Thoracic aorta (tissue), 2 donors: Measurements from ENCODE around the gene HHIPL1. TPM values are rescaled to one million over a fixed set of nuclear protein-coding genes. Genes with fewer than 3 reads are reported as not detected.

Experiments
- ATAC-seq: fragments of 150-250 bp; one replicate; pipeline ENCODE4 v1.8.0; 2017; ENCODE audit warnings: low read depth; ENCODE audit not compliant: insufficient number of reproducible peaks, low FRiP score
- DNase-seq: peaks from one replicate; pipeline ENCODE4 v3.0.0-alpha.2; 2020; ENCODE audit warnings: low spot score
- H3K27ac ChIP-seq, 2 donors: fragments of 200-600 bp; sonication (generic); 1 replicate in 1 of 2; 2 replicates in 1 of 2; pipeline ENCODE4 v1.5.1; 2016; ENCODE audit warnings: mild to moderate bottlenecking in 2 of 2, moderate library complexity in 2 of 2
- H3K27me3 ChIP-seq: fragments of 200-600 bp; sonication (generic); replicated peaks from 2 replicates; pipeline ENCODE4 v1.6.0; 2016; ENCODE audit warnings: mild to moderate bottlenecking; ENCODE audit not compliant: insufficient read depth
- H3K36me3 ChIP-seq: fragments of 200-600 bp; sonication (generic); one replicate; pipeline ENCODE4 v1.5.1; 2016
- H3K4me1 ChIP-seq, 2 donors: fragments of 200-600 bp; sonication (generic); 1 replicate in 1 of 2; 2 replicates in 1 of 2; pipeline versions ENCODE4 v1.5.1 to v1.6.0; 2016; ENCODE audit warnings: low read depth in 2 of 2, mild to moderate bottlenecking in 1 of 2; ENCODE audit not compliant: control insufficient read depth in 1 of 2
- H3K4me3 ChIP-seq: fragments of 200-600 bp; sonication (generic); 2 replicates; pipeline ENCODE4 v1.5.1; 2016; ENCODE audit warnings: mild to moderate bottlenecking
- H3K9me3 ChIP-seq: fragments of 200-600 bp; sonication (generic); 2 replicates; pipeline ENCODE4 v1.5.1; 2016
- total RNA-seq, 2 donors: library from RNA; depleted of rRNA; stranded (reverse); fragments of >200 nt; gene quantifications; one replicate each; pipeline versions ENCODE4 v1.1.0 to v1.2.3, GENCODE V29; 2016
- TF ChIP-seq, protein P1 (sequence below): fragments of 200-600 bp; sonication (generic); IDR thresholded peaks from one replicate; pipeline ENCODE4 v1.5.1; 2019; ENCODE audit warnings: antibody characterized with exemption

HHIPL1 gene
- total RNA-seq, 2 donors from 2014 or later = 2.1 to 10.0 TPM

DNA sequence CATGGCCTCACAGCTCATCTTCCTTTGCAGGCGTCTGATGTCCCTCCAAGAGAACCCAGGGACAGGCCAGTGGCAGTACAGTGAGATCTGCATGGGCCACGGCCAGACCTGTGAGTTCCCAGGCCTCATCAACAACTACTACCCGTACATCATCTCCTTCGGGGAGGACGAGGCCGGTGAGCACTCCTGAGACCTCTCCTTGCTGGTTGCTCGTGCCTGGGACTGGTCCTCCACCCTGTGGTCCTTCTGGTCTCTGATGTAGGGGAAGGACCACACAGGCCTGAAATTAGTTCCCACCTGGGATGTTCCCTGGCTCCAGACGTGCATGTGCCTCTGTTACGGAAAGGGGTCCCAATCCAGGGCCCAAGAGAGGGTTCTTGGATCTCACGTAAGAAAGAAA is 17.9 kb downstream of the HHIPL1 start:
- TF ChIP-seq, protein P1, sequence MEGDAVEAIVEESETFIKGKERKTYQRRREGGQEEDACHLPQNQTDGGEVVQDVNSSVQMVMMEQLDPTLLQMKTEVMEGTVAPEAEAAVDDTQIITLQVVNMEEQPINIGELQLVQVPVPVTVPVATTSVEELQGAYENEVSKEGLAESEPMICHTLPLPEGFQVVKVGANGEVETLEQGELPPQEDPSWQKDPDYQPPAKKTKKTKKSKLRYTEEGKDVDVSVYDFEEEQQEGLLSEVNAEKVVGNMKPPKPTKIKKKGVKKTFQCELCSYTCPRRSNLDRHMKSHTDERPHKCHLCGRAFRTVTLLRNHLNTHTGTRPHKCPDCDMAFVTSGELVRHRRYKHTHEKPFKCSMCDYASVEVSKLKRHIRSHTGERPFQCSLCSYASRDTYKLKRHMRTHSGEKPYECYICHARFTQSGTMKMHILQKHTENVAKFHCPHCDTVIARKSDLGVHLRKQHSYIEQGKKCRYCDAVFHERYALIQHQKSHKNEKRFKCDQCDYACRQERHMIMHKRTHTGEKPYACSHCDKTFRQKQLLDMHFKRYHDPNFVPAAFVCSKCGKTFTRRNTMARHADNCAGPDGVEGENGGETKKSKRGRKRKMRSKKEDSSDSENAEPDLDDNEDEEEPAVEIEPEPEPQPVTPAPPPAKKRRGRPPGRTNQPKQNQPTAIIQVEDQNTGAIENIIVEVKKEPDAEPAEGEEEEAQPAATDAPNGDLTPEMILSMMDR = no peak
- ATAC-seq (no peak), DNase-seq (no peak)
- H3K4me1 ChIP-seq = no peaks in the 10 kb centered on the region
- no peaks in the 10 kb centered on the region for H3K36me3 ChIP-seq
- no peak overlapping the region for H3K4me3 ChIP-seq
- no peak overlapping the region for H3K27ac ChIP-seq
- no peaks in the 10 kb centered on the region for H3K9me3 ChIP-seq
- H3K27me3 ChIP-seq = no peaks in the 10 kb centered on the region

DNA sequence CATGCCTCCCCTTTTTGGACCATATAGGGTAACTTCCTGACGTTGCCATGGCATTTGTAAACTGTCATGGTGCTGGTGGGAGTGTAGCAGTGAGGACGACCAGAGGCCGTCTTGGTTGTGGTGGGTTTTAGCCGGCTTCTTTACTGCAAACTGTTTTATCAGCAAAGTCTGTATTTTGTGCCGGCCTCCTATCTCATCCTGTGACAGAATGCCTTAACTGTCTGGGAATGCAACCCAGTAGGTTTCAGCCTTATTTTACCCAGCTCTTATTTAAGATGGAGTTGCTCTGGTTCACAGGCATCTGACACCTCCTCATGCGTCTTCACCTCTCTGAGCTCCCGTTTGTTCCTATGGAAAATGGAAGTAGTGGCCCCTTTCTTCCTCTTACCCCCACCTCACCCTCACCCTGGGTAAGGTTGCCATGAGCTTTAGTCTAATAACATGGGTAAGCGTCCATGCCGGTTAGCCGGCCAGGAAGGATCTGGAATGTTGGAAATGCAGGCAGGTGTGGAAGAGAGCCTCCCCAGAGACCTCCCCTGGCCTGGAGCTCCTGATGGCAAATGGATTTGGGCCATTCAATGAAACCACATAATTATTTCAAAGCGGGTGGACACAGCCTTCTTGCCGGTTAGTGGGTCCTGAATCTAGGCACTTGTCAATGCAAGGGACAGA is 18.6 kb downstream of the HHIPL1 start:
- TF ChIP-seq, protein P1 = no peak
- Histone ChIP-seq H3K36me3 (no peaks in the 10 kb centered on the region), H3K4me1 (no peaks in the 10 kb centered on the region), H3K9me3 (no peaks in the 10 kb centered on the region), H3K27me3 (no peaks in the 10 kb centered on the region), H3K27ac (no peak overlapping the region), H3K4me3 (no peak overlapping the region)
- ATAC-seq (no peak), DNase-seq (no peak)

DNA sequence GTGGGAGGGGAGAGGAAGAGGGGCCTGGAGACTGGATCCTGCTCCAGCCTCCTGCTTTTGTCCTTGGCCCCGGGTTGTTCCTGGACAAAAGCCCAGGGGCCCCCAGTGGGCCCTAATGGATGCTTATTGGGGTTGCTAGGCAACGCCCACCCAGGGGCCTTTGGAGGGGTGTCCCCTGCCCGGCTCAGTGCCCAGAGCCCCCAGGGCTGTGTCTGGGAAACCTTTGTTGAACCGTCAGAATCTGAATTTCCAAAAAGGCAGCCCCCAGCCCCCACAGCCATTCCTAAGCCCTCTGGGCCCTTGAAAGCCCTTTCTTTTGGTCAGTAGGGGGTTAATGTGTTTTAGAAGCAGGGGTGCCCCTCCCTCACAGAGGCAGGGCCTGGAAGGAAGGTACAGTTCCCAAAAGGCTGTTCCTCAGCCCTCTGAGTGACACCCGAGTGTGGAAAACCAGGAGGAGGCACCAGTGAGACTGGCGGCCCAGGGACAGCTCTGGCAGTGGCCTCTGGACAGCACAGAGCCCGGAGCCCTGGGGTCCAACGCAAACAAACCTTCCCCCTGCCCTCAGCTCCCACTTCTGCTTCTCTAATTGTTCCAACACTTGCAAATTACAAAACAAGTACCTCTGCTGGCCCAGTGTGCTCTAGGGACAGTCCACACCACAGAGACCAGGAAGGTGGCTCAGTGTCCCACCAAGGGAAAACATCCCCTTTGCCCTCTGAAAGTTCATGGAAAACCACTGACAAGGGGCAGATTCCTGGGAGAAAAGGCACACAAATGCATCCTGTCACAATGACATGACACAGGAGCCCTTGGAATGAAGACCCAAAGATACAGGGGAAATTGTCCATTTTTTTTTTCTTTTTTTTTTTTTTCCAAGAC is 19.4 kb downstream of the HHIPL1 start:
- H3K4me1 ChIP-seq = no peaks in the 10 kb centered on the region
- TF ChIP-seq, protein P1 = no peak
- no peaks in the 10 kb centered on the region for H3K27me3 ChIP-seq
- no peak overlapping the region for H3K4me3 ChIP-seq
- H3K27ac ChIP-seq = no peak overlapping the region
- DNase-seq (no peak), ATAC-seq (no peak)
- H3K9me3 ChIP-seq = no peaks in the 10 kb centered on the region
- H3K36me3 ChIP-seq = no peaks in the 10 kb centered on the region

DNA sequence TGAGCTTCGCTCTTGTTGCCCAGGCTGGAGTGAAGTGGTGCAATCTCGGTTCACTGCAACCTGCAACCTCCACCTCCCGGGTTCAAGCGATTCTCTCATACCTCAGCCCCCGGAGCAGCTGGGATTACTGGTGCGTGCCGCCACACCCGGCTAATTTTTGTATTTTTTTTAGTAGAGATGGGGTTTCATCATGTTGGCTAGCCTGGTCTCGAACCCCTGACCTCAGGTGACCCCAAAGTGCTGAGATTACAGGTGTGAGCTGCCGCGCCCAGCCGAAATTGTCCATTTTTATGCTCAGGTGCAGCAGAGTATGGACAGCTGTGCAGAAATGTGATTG is 20.0 kb downstream of the HHIPL1 start:
- H3K36me3 ChIP-seq = no peaks in the 10 kb centered on the region
- H3K9me3 ChIP-seq = no peaks in the 10 kb centered on the region
- no peaks in the 10 kb centered on the region for H3K4me1 ChIP-seq
- TF ChIP-seq, protein P1 = no peak
- H3K4me3 ChIP-seq = no peak overlapping the region
- H3K27me3 ChIP-seq = no peaks in the 10 kb centered on the region
- ATAC-seq = no peak
- no peak overlapping the region for H3K27ac ChIP-seq
- DNase-seq = no peak

DNA sequence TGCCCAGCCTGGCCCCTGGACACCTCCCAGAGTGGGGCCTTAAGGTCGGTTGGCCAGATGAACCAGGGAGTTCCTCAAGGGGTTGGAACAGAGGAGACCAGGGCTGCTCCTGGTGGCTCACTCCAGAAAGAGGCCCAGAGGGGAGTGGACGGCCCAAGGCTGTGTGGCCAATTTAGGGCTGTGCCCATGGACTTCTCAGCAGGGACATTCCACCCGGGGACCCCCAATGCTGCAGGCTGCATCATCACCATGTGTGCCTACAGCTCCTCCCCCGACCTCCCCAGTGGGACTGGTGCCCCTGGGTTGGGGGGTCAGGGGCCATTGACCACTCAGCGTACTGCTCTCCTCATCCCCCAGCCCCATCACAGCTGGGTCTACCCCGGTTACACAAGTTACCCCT is 21.6 kb downstream of the HHIPL1 start:
- no peak overlapping the region for H3K27ac ChIP-seq
- no peak for ATAC-seq
- H3K4me3 ChIP-seq = no peak overlapping the region
- no peaks in the 10 kb centered on the region for H3K4me1 ChIP-seq
- no peaks in the 10 kb centered on the region for H3K27me3 ChIP-seq
- H3K36me3 ChIP-seq = no peaks in the 10 kb centered on the region
- no peaks in the 10 kb centered on the region for H3K9me3 ChIP-seq
- DNase-seq = no peak
- TF ChIP-seq, protein P1 = no peak
